Stimulated activated effector memory CD8-positive, alpha-beta T cell treated with anti-CD3 and anti-CD28 coated beads, Interleukin-12 subunit alpha, Interleukin-12 subunit beta, amount 100 ng/mL, for 72 hours (primary cell): ENCODE data around the gene MPV17L2.
"Not testable (repeated sequence)": the region's sequence is repeated elsewhere in the genome, so short reads cannot be mapped to it uniquely, and the experiment has no call there.

Experiments used
- ATAC-seq: fragments of 150-1000 bp; cut with Tn5 transposase; 2 replicates; pipeline ENCODE4 v1.10.0; 2021
- DNase-seq, 2 donors: peaks; one replicate each; pipeline ENCODE4 v3.0.0; 2021 to 2022; ENCODE audit warnings: low spot score in 2 of 2
- H3K27ac Mint-ChIP-seq: one replicate; pipeline ENCODE4 v1.8.0; 2022; ENCODE audit warnings: mild to moderate bottlenecking, mixed read lengths
- H3K36me3 Mint-ChIP-seq: one replicate; pipeline ENCODE4 v1.8.0; 2022; ENCODE audit warnings: mild to moderate bottlenecking, mixed read lengths
- H3K4me1 Mint-ChIP-seq: one replicate; pipeline ENCODE4 v1.8.0; 2022; ENCODE audit warnings: mixed read lengths
- H3K4me3 Mint-ChIP-seq: one replicate; pipeline ENCODE4 v1.8.0; 2022; ENCODE audit warnings: mild to moderate bottlenecking, mixed read lengths
- H3K9me3 Mint-ChIP-seq: one replicate; pipeline ENCODE4 v1.8.0; 2022; ENCODE audit warnings: mixed read lengths

MPV17L2 gene

GRCh38 chr19:18194554-18195238 is 1.7 kb downstream of the MPV17L2 start:
- Mint-ChIP-seq H3K27ac (no peak overlapping the region), H3K4me3 (peak overlapping the region; percentile 78), H3K4me1 (peaks cover 19% of the 10 kb centered on the region), H3K36me3 (peaks cover 57% of the 10 kb centered on the region), H3K9me3 (no peaks in the 10 kb centered on the region)
- ATAC-seq, result no peak
- DNase-seq, result peak in 1 of 2 donors; percentile 65

DNA sequence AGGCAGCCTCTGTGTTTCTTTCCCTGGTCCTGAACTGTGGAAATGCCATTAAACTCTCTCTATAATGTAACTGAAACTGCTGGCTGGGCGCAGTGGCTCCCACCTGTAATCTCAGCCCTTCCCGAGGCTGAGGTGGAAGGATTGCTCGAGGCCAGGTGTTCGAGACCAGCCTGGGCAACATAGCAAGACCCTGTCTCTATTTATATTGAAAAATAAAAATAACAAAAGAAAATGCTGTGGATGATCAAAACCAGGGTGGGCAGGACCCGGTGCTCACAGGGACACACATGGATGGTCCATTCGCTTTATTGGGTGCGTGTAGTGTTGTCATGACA is 3.5 kb downstream of the MPV17L2 start:
- Mint-ChIP-seq H3K36me3 (peaks cover 63% of the 10 kb centered on the region), H3K4me1 (peaks cover 19% of the 10 kb centered on the region), H3K9me3 (no peaks in the 10 kb centered on the region), H3K4me3 (no peak overlapping the region), H3K27ac (no peak overlapping the region)
- no peak for ATAC-seq
- no peak for DNase-seq

- no peak overlapping the region for H3K27ac Mint-ChIP-seq
- ATAC-seq (no peak), DNase-seq (no peak)
- no peaks in the 10 kb centered on the region for H3K9me3 Mint-ChIP-seq
- no peak overlapping the region for H3K4me3 Mint-ChIP-seq
- peaks cover 72% of the 10 kb centered on the region for H3K36me3 Mint-ChIP-seq
- H3K4me1 Mint-ChIP-seq, result peaks cover 15% of the 10 kb centered on the region
Measured at GRCh38 chr19:18197306-18197705, 4.3 kb downstream of the MPV17L2 start.

- no peaks in the 10 kb centered on the region for H3K9me3 Mint-ChIP-seq
- DNase-seq, result no peak
- no peak for ATAC-seq
- no peak overlapping the region for H3K4me3 Mint-ChIP-seq
- H3K27ac Mint-ChIP-seq, result peak overlapping the region; percentile 56
- H3K36me3 Mint-ChIP-seq, result peaks cover 70% of the 10 kb centered on the region
- peaks cover 19% of the 10 kb centered on the region for H3K4me1 Mint-ChIP-seq
Measured at GRCh38 chr19:18197941-18198340, 4.9 kb downstream of the MPV17L2 start.

- no peak overlapping the region for H3K4me3 Mint-ChIP-seq
Measured at GRCh38 chr19:18198374-18198773, 5.4 kb downstream of the MPV17L2 start.

DNA sequence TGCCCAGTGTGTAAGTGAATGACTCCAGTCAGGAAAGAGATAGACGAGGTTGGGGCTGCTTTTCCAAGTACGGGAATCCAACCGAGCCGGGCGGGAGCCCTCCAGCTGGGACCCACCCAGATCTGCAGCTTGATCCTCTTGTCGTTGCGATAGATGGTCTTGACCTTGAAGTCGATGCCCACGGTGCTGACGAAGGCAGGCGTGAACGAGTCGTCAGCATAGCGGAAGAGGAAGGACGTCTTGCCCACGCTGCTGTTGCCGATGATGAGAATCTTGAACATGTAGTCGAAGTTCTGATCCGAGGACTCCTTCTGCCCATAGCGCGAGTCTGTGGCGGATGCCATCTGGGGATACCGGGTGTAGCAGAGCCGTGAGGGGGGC is 9.4 kb downstream of the MPV17L2 start:
- Mint-ChIP-seq H3K9me3 (no peaks in the 10 kb centered on the region), H3K4me3 (peak overlapping the region; percentile 82), H3K27ac (no peak overlapping the region), H3K4me1 (peaks cover 24% of the 10 kb centered on the region), H3K36me3 (peaks cover 38% of the 10 kb centered on the region)
- ATAC-seq (no peak), DNase-seq (no peak)

More at GRCh38 chr19:18198374-18198773, 5.4 kb downstream of the MPV17L2 start:
- no peak for ATAC-seq
- Mint-ChIP-seq H3K4me1 (peaks cover 24% of the 10 kb centered on the region), H3K9me3 (no peaks in the 10 kb centered on the region), H3K27ac (peak overlapping the region; percentile 56), H3K36me3 (peaks cover 66% of the 10 kb centered on the region)
- DNase-seq, result no peak

GRCh38 chr19:18202778-18203407 is 9.9 kb downstream of the MPV17L2 start:
- H3K9me3 Mint-ChIP-seq, result no peaks in the 10 kb centered on the region
- H3K27ac Mint-ChIP-seq, result no peak overlapping the region
- no peak for ATAC-seq
- no peak for DNase-seq
- H3K36me3 Mint-ChIP-seq, result peaks cover 35% of the 10 kb centered on the region
- H3K4me1 Mint-ChIP-seq, result peaks cover 24% of the 10 kb centered on the region
- H3K4me3 Mint-ChIP-seq, result peak overlapping the region; percentile 82

GRCh38 chr19:18203408-18203862 is 10.4 kb downstream of the MPV17L2 start:
- peak overlapping the region; percentile 91 for H3K27ac Mint-ChIP-seq
- H3K4me3 Mint-ChIP-seq, result peak overlapping the region; percentile 82
- H3K9me3 Mint-ChIP-seq, result no peaks in the 10 kb centered on the region
- ATAC-seq (peak; percentile 6), DNase-seq (no peak)
- H3K36me3 Mint-ChIP-seq, result peaks cover 30% of the 10 kb centered on the region
- H3K4me1 Mint-ChIP-seq, result peaks cover 24% of the 10 kb centered on the region

GRCh38 chr19:18203863-18204393 is 10.9 kb downstream of the MPV17L2 start, which contains the start of gene RAB3A:
RAB3A (minus strand) TSS chr19:18204042; CDS start chr19:18202740, 1,302 bp downstream.
- ATAC-seq (peak; percentile 95), DNase-seq (peak; percentile 93 to 99)
- no peaks in the 10 kb centered on the region for H3K9me3 Mint-ChIP-seq
- peak within 1 kb of the TSS; percentile 82 for H3K4me3 Mint-ChIP-seq
- peaks cover 24% of the 10 kb centered on the region for H3K4me1 Mint-ChIP-seq
- H3K36me3 Mint-ChIP-seq, result peaks cover 25% of the 10 kb centered on the region
- peak within 1 kb of the TSS; percentile 91 for H3K27ac Mint-ChIP-seq

- ATAC-seq, result peak; percentile 3
- H3K27ac Mint-ChIP-seq, result peak overlapping the region; percentile 91
- DNase-seq, result peak; percentile 49 to 84
- peaks cover 24% of the 10 kb centered on the region for H3K4me1 Mint-ChIP-seq
- no peaks in the 10 kb centered on the region for H3K9me3 Mint-ChIP-seq
- H3K4me3 Mint-ChIP-seq, result peak overlapping the region; percentile 82
- peaks cover 18% of the 10 kb centered on the region for H3K36me3 Mint-ChIP-seq
Measured at GRCh38 chr19:18204394-18205199, 11.6 kb downstream of the MPV17L2 start.

GRCh38 chr19:18205200-18205892 is 12.3 kb downstream of the MPV17L2 start:
- H3K27ac Mint-ChIP-seq, result peak overlapping the region; percentile 91
- peaks cover 14% of the 10 kb centered on the region for H3K36me3 Mint-ChIP-seq
- H3K9me3 Mint-ChIP-seq, result no peaks in the 10 kb centered on the region
- DNase-seq, result peak; percentile 46 to 77
- ATAC-seq, result no peak
- peak overlapping the region; percentile 82 for H3K4me3 Mint-ChIP-seq
- peaks cover 24% of the 10 kb centered on the region for H3K4me1 Mint-ChIP-seq

DNA sequence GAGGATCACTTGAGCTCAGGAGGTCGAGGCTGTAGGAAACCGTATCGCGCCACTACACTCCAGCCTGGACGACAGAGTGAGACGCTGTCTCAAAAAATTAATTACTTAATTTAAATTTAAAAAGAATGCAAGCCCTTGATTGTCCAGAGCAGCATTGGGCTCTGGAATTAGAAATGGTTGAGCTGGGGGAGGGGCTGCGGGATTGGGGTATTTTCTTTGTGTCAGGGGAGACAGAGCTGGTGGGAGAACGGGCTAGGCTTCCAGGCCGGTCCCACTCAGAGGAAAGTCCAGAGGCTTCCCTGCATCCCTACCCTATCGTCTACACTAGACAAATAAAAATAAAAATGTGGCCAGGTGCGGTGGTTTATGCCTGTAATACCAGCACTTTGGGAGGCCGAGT is 13.0 kb downstream of the MPV17L2 start:
- ATAC-seq (no peak), DNase-seq (no peak)
- no peak overlapping the region for H3K4me3 Mint-ChIP-seq
- peaks cover 24% of the 10 kb centered on the region for H3K4me1 Mint-ChIP-seq
- no peaks in the 10 kb centered on the region for H3K9me3 Mint-ChIP-seq
- no peak overlapping the region for H3K27ac Mint-ChIP-seq
- peaks cover 14% of the 10 kb centered on the region for H3K36me3 Mint-ChIP-seq

DNA sequence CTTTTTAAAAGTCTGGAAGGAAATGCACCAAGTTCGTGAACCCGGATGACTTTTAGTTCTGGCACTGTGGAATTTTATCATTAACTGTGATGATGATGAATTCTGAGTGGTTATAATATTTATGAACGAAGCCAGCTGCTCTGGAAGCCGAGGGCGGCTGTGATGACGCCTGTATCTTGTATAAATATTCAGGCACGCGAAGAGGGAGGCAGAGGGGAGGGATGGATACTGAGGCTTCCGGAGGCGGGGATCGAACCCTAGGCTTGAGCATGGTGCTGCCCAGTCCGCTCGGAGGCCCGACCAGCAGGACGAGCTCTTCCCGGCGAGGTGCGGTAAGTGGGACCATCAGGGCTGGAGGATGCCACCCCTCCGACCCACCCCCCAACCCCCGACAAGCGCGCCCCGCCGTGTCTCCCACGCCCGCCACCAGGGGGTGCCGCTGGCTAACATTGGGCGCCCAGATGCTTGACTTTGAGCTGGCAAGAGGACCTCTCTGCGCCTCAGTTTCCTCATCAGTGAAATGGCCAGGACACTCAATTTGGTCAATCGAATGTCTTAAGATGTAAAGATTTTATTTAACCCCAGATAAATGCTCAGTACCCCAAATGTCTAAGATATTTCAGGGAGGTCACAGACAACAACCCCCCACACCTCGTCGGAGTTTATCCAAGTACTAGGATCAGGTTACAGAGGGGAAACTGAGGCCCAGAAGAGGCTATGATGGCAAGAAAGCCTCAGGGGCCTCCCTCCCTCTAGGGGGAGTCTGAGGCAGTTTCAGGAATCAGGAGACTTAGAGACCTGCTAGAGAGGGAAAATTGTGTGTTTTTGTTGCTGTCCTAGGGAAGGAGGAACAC is 15.3 kb downstream of the MPV17L2 start:
- ATAC-seq (no peak), DNase-seq (peak; percentile 57 to 74)
- H3K36me3 Mint-ChIP-seq, result no peaks in the 10 kb centered on the region
- H3K4me3 Mint-ChIP-seq, result no peak overlapping the region
- no peak overlapping the region for H3K27ac Mint-ChIP-seq
- peaks cover 13% of the 10 kb centered on the region for H3K4me1 Mint-ChIP-seq
- H3K9me3 Mint-ChIP-seq, result no peaks in the 10 kb centered on the region

DNA sequence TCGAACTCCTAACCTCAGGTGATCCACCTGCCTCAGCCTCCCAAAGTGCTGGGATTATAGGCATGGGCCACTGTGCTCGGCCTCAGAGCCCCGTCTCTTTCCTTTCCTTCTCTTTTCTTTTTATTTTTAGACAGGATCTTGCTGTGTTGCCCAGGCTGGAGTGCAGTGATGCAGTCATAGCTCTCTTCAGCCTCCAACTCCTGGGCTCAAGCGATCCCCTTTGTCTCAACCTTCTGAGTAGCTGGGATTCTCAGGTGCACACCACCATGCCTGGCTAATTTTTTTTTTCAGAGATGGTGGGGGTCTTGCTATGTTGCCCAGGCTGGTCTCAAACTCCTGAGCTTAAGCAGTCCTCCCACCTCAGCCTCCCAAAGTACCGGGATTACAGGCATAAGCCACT is 16.9 kb downstream of the MPV17L2 start:
- H3K27ac Mint-ChIP-seq, ATAC-seq, H3K36me3 Mint-ChIP-seq, H3K4me1 Mint-ChIP-seq, DNase-seq, H3K9me3 Mint-ChIP-seq, H3K4me3 Mint-ChIP-seq: not testable (repeated sequence)
